ENCODE results near the gene SAPCD1. TPM values are rescaled to one million over a fixed set of nuclear protein-coding genes. Genes with fewer than 3 reads are reported as not detected.

Gene SAPCD1
- polyA plus RNA-seq, 1 of the 3 experiments (the other 2 are of a cell fraction) = 5.9 TPM

DNA sequence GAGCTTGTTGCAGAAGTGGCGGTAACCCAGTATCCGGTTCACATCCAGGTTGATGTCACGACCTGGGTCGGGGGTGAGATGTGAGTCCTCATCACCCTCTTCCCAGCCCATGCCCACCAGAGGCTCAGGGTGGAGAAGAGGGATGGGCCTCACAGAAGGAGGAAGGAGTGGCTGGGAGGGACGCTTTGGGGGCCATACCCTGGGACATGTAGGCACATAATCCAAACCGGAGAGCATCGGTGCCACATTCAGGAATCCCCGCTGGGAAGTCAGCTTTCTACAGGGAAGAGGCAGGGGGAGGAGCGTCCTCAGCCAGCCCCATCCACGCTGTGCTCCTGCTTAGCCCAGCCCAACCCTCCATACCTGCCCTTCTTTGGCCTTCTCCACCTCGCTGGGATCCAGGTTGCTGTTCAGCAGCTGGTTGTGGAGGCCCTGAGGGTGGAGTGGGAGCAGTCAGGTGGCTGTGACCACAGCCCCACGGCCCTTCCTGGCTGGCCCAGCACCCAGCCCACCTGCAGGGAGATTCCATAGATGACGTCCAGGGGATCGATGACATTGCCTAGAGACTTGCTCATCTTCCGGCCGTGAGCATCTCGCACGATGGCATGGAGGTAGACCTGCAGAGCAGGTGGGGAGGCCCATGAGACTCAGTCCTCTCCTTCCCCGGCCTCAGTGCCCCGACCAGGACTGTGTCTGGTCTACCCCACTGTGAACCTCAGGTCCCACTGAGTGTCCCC is 18.2 kb downstream of the SAPCD1 start:
- WGBS (ENCODE audit: low lambda C conversion rate) = 89% methylated on average over 13 of the region's 20 CpGs
- DNase-seq = peak; percentile 11
- POLR2A ChIA-PET = interaction anchor here (1.0 kb wide), 1 partner anchor 15 kb away, joined by 3 read pairs; the partner anchor contains the start of gene VARS1
- Histone ChIP-seq H4K20me1 (ENCODE audit: insufficient read depth) (no peaks in the 10 kb centered on the region), H3K4me1 (ENCODE audit: control insufficient read depth in 1 of 2, insufficient read depth in 2 of 2, low read depth in 1 of 2, low read length in 1 of 2) (peaks cover 9 to 10% of the 10 kb centered on the region in 2 experiments; a peak in 2 of 4 replicates), H3K36me3 (replicated peaks in 1 of 2; ENCODE audit: control insufficient read depth in 1 of 2, insufficient read depth in 2 of 2, low read length in 1 of 2) (peaks cover 11 to 65% of the 10 kb centered on the region in 2 experiments), H3K9me2 (no peaks in the 10 kb centered on the region), H3K4me3 (ENCODE audit: low read depth in 2 of 2, low read length in 1 of 2) (no peak overlapping the region), H3K27ac (ENCODE audit: low read depth in 2 of 2, low read length in 1 of 2) (no peak overlapping the region), H3K79me2 (ENCODE audit: insufficient read depth) (no peaks in the 10 kb centered on the region), H3K9ac (no peak overlapping the region), H3F3A (replicated peaks; ENCODE audit: insufficient read depth) (peaks cover 3% of the 10 kb centered on the region), H3K4me2 (no peak overlapping the region), H3K27me3 (ENCODE audit: insufficient read depth) (no peaks in the 10 kb centered on the region), H2AFZ (ENCODE audit: low read depth) (no peak overlapping the region), H3K9me3 (no peaks in the 10 kb centered on the region)
- no peak for TF ChIP-seq CHD2 (IDR thresholded peaks at IDR 0.05; ENCODE audit: low read length, partially characterized antibody)
- no peak for TF ChIP-seq SMC3 (IDR thresholded peaks at IDR 0.05; ENCODE audit: low read depth, low read length)
- no peak for TF ChIP-seq JUND (IDR thresholded peaks at IDR 0.05)
- TF ChIP-seq RFX5 (IDR thresholded peaks at IDR 0.05; ENCODE audit: low read length) = no peak
- TF ChIP-seq, protein P1, sequence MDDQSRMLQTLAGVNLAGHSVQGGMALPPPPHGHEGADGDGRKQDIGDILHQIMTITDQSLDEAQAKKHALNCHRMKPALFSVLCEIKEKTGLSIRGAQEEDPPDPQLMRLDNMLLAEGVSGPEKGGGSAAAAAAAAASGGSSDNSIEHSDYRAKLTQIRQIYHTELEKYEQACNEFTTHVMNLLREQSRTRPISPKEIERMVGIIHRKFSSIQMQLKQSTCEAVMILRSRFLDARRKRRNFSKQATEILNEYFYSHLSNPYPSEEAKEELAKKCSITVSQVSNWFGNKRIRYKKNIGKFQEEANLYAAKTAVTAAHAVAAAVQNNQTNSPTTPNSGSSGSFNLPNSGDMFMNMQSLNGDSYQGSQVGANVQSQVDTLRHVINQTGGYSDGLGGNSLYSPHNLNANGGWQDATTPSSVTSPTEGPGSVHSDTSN (IDR thresholded peaks at IDR 0.05) = no peak
- TF ChIP-seq RAD21 (IDR thresholded peaks at IDR 0.05; ENCODE audit: low read length) = no peak
- TF ChIP-seq FOXM1 (IDR thresholded peaks at IDR 0.05; ENCODE audit: low read depth) = no peak
- TF ChIP-seq YY1 (IDR thresholded peaks at IDR 0.05; ENCODE audit: low read depth) = no peak
- no peak for TF ChIP-seq MEF2A (IDR thresholded peaks at IDR 0.05; ENCODE audit: borderline replicate concordance, low read depth)
- TF ChIP-seq TEAD4 (IDR thresholded peaks at IDR 0.05; ENCODE audit: borderline replicate concordance, insufficient read depth) = no peak
- CTCF ChIA-PET = interaction anchor here (1.5 to 9.9 kb wide), 2 partner anchors 10 to 11 kb away, joined by 5 to 62 read pairs; no protein-coding TSS in a partner anchor

DNA sequence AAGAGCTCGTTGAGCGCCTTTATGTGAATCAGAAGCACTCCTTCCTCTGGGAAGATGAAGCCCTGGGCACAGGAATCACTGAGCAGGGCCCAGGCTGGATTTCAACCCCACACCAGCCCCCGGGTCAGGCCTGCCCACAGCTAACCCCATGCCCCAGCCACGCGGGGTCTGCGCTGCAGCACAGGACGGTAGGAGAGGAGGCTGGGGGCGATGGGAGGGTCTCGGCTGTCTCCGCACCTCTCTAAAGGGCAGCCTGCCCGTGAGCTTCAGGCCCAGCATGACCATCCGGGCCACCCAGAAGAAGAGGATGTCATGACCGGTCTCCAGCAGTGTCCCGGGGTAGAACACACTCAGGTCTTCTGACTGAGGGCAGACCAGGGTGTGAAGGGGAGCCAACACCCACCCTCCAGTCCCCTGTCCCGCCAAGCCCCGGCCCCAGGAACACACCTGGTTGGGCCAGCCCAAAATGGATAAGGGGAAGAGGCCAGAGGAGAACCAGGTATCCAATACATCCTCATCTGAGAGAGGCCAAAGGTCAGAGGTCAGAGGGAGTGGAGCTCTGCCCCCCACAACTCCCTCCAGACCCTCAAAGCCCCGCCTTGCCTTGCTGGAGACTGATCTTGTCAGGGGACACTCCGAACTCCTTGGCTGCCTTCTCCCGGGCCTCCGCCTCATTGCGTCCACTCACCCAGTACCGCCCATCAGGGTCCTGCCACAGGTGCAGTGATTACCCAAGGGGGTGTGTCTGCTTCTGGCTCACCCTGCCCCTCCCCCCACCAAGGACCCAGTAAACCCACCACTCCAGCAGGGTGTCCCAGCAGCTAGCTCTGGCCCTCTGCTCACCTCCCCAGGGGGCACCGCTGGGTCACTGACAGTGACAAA is 19.0 kb downstream of the SAPCD1 start:
- Histone ChIP-seq H3K27me3 (ENCODE audit: insufficient read depth) (no peaks in the 10 kb centered on the region), H3K4me1 (ENCODE audit: control insufficient read depth in 1 of 2, insufficient read depth in 2 of 2, low read depth in 1 of 2, low read length in 1 of 2) (peaks cover 9 to 10% of the 10 kb centered on the region in 2 experiments; a peak in 2 of 4 replicates), H3K9me3 (no peaks in the 10 kb centered on the region), H3K9ac (no peak overlapping the region), H3K4me3 (ENCODE audit: low read depth in 2 of 2, low read length in 1 of 2) (no peak overlapping the region), H3K9me2 (no peaks in the 10 kb centered on the region), H3K27ac (ENCODE audit: low read depth in 2 of 2, low read length in 1 of 2) (no peak overlapping the region), H3K36me3 (replicated peaks in 1 of 2; ENCODE audit: control insufficient read depth in 1 of 2, insufficient read depth in 2 of 2, low read length in 1 of 2) (peaks cover 14 to 65% of the 10 kb centered on the region in 2 experiments), H3K79me2 (ENCODE audit: insufficient read depth) (no peaks in the 10 kb centered on the region), H3K4me2 (no peak overlapping the region), H2AFZ (ENCODE audit: low read depth) (no peak overlapping the region), H4K20me1 (ENCODE audit: insufficient read depth) (no peaks in the 10 kb centered on the region), H3F3A (replicated peaks; ENCODE audit: insufficient read depth) (peaks cover 3% of the 10 kb centered on the region)
- CTCF ChIA-PET = interaction anchor here (1.5 to 9.9 kb wide), 2 partner anchors 9 to 12 kb away, joined by 5 to 62 read pairs; no protein-coding TSS in a partner anchor
- no peak for TF ChIP-seq SMC3 (IDR thresholded peaks at IDR 0.05; ENCODE audit: low read depth, low read length)
- TF ChIP-seq, protein P2, sequence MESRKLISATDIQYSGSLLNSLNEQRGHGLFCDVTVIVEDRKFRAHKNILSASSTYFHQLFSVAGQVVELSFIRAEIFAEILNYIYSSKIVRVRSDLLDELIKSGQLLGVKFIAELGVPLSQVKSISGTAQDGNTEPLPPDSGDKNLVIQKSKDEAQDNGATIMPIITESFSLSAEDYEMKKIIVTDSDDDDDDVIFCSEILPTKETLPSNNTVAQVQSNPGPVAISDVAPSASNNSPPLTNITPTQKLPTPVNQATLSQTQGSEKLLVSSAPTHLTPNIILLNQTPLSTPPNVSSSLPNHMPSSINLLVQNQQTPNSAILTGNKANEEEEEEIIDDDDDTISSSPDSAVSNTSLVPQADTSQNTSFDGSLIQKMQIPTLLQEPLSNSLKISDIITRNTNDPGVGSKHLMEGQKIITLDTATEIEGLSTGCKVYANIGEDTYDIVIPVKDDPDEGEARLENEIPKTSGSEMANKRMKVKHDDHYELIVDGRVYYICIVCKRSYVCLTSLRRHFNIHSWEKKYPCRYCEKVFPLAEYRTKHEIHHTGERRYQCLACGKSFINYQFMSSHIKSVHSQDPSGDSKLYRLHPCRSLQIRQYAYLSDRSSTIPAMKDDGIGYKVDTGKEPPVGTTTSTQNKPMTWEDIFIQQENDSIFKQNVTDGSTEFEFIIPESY (IDR thresholded peaks at IDR 0.05; ENCODE audit: borderline replicate concordance, low read depth) = no peak
- POLR2A ChIA-PET = no interaction called here
- no peak for DNase-seq
- 95% methylated on average over 21 of the region's 23 CpGs for WGBS (ENCODE audit: low lambda C conversion rate)
